ENCODE results near the gene CNPY3.

DNA sequence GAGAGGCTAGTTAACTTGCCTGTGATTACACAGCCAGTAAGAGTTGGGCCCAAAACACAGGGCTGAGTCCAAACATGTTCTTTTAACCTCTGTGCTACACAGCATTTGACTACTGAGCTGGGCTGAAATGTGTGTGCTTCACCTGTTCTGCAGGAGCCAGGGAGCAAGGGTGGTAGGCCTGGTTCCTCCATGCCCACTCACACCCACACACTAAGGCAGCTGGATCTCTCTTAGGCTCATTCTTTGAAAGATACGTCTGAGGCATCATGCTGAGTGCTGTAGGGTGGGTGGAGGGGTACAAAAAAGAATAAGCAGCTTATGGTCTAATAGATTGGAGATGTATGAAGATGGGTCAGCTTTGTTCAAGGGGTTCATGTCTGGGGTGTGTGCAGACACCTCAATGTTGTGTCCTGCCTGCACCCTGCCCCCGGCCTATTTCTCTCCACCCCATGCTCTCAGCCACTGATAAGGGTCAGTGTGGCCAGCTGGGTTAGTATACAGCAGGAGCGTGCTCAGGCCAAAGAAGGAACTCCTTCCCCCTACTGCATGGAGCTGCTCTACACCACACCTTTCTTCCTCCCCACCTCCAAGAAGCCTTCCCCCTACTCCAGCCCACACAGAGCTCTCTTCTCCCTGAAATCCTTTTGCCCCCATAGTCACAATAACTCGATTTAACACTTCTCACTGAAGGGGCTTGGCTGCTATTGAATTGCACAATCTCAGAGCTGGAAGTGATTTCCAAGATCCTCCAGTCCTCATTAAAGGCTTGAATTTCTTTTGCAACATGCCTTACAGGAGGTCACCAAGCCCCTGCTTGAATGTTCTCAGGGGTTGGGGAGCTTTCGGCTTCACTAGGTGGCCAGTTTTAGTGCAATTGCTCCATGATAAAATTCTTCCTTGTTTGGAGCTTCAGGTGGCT is 58.5 kb downstream of the CNPY3 start:
- TF ChIP-seq EP300 (IDR thresholded peaks at IDR 0.05; ENCODE audit: low read depth) (no peak), POLR2A (IDR thresholded peaks at IDR 0.05) (no peak)
- TF ChIP-seq, protein P1, sequence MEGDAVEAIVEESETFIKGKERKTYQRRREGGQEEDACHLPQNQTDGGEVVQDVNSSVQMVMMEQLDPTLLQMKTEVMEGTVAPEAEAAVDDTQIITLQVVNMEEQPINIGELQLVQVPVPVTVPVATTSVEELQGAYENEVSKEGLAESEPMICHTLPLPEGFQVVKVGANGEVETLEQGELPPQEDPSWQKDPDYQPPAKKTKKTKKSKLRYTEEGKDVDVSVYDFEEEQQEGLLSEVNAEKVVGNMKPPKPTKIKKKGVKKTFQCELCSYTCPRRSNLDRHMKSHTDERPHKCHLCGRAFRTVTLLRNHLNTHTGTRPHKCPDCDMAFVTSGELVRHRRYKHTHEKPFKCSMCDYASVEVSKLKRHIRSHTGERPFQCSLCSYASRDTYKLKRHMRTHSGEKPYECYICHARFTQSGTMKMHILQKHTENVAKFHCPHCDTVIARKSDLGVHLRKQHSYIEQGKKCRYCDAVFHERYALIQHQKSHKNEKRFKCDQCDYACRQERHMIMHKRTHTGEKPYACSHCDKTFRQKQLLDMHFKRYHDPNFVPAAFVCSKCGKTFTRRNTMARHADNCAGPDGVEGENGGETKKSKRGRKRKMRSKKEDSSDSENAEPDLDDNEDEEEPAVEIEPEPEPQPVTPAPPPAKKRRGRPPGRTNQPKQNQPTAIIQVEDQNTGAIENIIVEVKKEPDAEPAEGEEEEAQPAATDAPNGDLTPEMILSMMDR (IDR thresholded peaks at IDR 0.05): no peak

All from transverse colon (tissue), 3 donors.